K562 (cell line): ENCODE measurements around the gene SNAPC3. TPM values are rescaled to one million over a fixed set of nuclear protein-coding genes. Genes with fewer than 3 reads are reported as not detected.

Source experiments
- ATAC-seq: fragments of 200-7000 bp; cut with Tn5 transposase; 3 replicates; pipeline ENCODE4 v1.9.1; 2020; ENCODE audit warnings: moderate library complexity
- BruUV-seq: library from RNA; stranded (reverse); fragments of 400-500 nt; replicated peaks from 2 replicates; lab custom pipeline; 2021; lab: Mats Ljungman, UMichigan
- CTCF ChIA-PET: fragments of 300-600 bp; formaldehyde crosslinking; extraction: SDS; loops from one replicate; lab custom pipeline; 2021; ENCODE audit warnings: low intra/inter-chr PET ratio; lab: Yijun Ruan, JAX
- POLR2A ChIA-PET: fragments of 300-600, 350-650 bp; sonication (Branson Sonifier 250); formaldehyde crosslinking; extraction: SDS; loops from one replicate; lab custom pipeline; 2021; ENCODE audit warnings: antibody characterized with exemption, inconsistent platforms; lab: Yijun Ruan, JAX
- DNase-seq, 4 experiments: peaks; one replicate each; pipeline versions ENCODE4 v3.0.0 to v3.0.0-alpha.2; 2011 to 2018; ENCODE audit warnings: low spot score in 3 of 4, mixed read lengths in 3 of 4; ENCODE audit errors: extremely low read depth in 1 of 4
- FAIRE-seq: peaks from 2 replicates; lab custom pipeline; 2011; peaks lifted over from hg19 to GRCh38; lab: Jason Lieb, UNC
- H2AFZ ChIP-seq: 2 replicates; pipeline ENCODE4 v1.6.0; 2011; ENCODE audit warnings: low read depth, low read length, control low read depth, inconsistent platforms
- H3K27ac ChIP-seq: fragments of 200-600 bp; 3 replicates; pipeline ENCODE4 v1.8.0; 2011; ENCODE audit warnings: low read depth, mild to moderate bottlenecking, control low read depth, inconsistent platforms, low read length, moderate library complexity, mixed read lengths; ENCODE audit errors: extremely low read depth
- H3K27me3 ChIP-seq, 2 experiments: fragments of 300-600 bp in 1 of 2; 2 replicates in 1 of 2; 3 replicates in 1 of 2; pipeline versions ENCODE4 v1.6.0 to v1.8.0; 2011; ENCODE audit warnings: inconsistent platforms in 2 of 2, low read length in 2 of 2, mild to moderate bottlenecking in 1 of 2, mixed read lengths in 1 of 2, moderate library complexity in 1 of 2; ENCODE audit not compliant: control insufficient read depth in 2 of 2, insufficient read depth in 2 of 2
- H3K36me3 ChIP-seq: fragments of 300-600 bp; 3 replicates; pipeline ENCODE4 v1.8.0; 2011; ENCODE audit warnings: mild to moderate bottlenecking, low read length, inconsistent platforms; ENCODE audit not compliant: control insufficient read depth, insufficient read depth
- H3K4me1 ChIP-seq, 2 experiments: fragments of 200-600 bp in 1 of 2; replicated peaks in 1 of 2; 2 replicates in 1 of 2; 3 replicates in 1 of 2; pipeline versions ENCODE4 v1.5.1 to v1.8.0; 2011; ENCODE audit warnings: inconsistent platforms in 2 of 2, low read length in 2 of 2, mild to moderate bottlenecking in 1 of 2, mixed read lengths in 1 of 2, moderate library complexity in 1 of 2; ENCODE audit not compliant: control insufficient read depth in 2 of 2, insufficient read depth in 2 of 2
- H3K4me2 ChIP-seq: 2 replicates; pipeline ENCODE4 v1.6.1; 2011; ENCODE audit warnings: low read length, control low read depth, inconsistent platforms, mixed read lengths; ENCODE audit not compliant: insufficient read depth
- H3K4me3 ChIP-seq: fragments of 200-600 bp; sonication (generic), shearing (Covaris generic); 2 replicates; pipeline ENCODE4 v1.5.1; 2016; ENCODE audit warnings: control low read depth, inconsistent platforms
- H3K79me2 ChIP-seq: fragments of 200-600 bp; 3 replicates; pipeline ENCODE4 v1.8.0; 2011; ENCODE audit warnings: low read length, inconsistent platforms; ENCODE audit not compliant: control insufficient read depth, insufficient read depth
- H3K9ac ChIP-seq, 2 experiments: 2 replicates each; pipeline versions ENCODE4 v1.6.0 to v1.6.1; 2011; ENCODE audit warnings: low read depth in 2 of 2, low read length in 2 of 2, control low read depth in 1 of 2, inconsistent platforms in 1 of 2, mild to moderate bottlenecking in 1 of 2, mixed read lengths in 1 of 2; ENCODE audit not compliant: insufficient read depth in 1 of 2
- H3K9me1 ChIP-seq: one replicate; pipeline ENCODE4 v1.6.0; 2011; ENCODE audit warnings: inconsistent platforms, mild to moderate bottlenecking, low read length, moderate library complexity; ENCODE audit not compliant: control insufficient read depth, insufficient read depth
- H3K9me3 ChIP-seq: replicated peaks from 2 replicates; pipeline ENCODE4 v1.5.1; 2011; ENCODE audit warnings: low read depth, low read length, inconsistent platforms; ENCODE audit not compliant: control insufficient read depth, insufficient read depth
- H4K20me1 ChIP-seq: replicated peaks from 2 replicates; pipeline ENCODE4 v1.6.1; 2011; ENCODE audit warnings: low read length, inconsistent platforms, mixed read lengths; ENCODE audit not compliant: control insufficient read depth, insufficient read depth
- KDM2B ChIP-seq: fragments of 250-450 bp; sonication (Bioruptor Pico); IDR thresholded peaks from 2 replicates; pipeline ENCODE4 v1.8.0; 2021; ENCODE audit warnings: mild to moderate bottlenecking, moderate library complexity
- OTX1 ChIP-seq: fragments of 450-650 bp; formaldehyde crosslinking; IDR thresholded peaks from 2 replicates; pipeline ENCODE4 v1.4.0; 2022; ENCODE audit warnings: mild to moderate bottlenecking
- ZBTB12 ChIP-seq: fragments of 250-450 bp; sonication (Bioruptor Pico); IDR thresholded peaks from 2 replicates; pipeline ENCODE4 v1.4.0; 2020
- ZBTB49 ChIP-seq: sonication (generic); formaldehyde crosslinking; IDR thresholded peaks from 2 replicates; pipeline ENCODE4 v1.8.0; 2022; ENCODE audit warnings: missing genetic modification reagents, mild to moderate bottlenecking, borderline replicate concordance
- WGBS: fragments of 100-300 bp; shearing (Covaris generic); methylation state at CpG from one replicate; pipeline ENCODE4 v1.1.6; 2016; ENCODE audit warnings: low coverage, mixed read lengths; ENCODE audit not compliant: insufficient coverage; ENCODE audit errors: missing lambda C conversion rate; 5-methylcytosine and 5-hydroxymethylcytosine counted together
- in situ Hi-C: fragments of 300-500 bp; cut with MboI; formaldehyde crosslinking; loops from 4 replicates; pipeline ENCODE4 v1.15.0; 2018; ENCODE audit warnings: inconsistent platforms, mixed read lengths
- intact Hi-C: fragments of 100-400 bp; cut with micrococcal nuclease; formaldehyde crosslinking; loops from 2 replicates; pipeline ENCODE4 v1.14.2; 2022
- polyA plus RNA-seq, 8 experiments: library from polyadenylated mRNA; depleted of rRNA in 4 of 8; stranded (reverse) in 5 of 8; unstranded in 3 of 8; fragments of >200 nt; fragmentation: Nextera tagmentation in 2 of 8; fragmentation: Illumina TruSeq in 1 of 8; extraction: Ambion mirVana in 2 of 8; extraction: Trizol in 1 of 8; gene quantifications; 2 replicates each; pipeline versions ENCODE4 v1.2.1 to v1.2.3, GENCODE V29; 2011 to 2014; ENCODE audit warnings: inconsistent platforms in 1 of 8, missing spikeins in 1 of 8
- total RNA-seq, 7 experiments: library from RNA; depleted of rRNA in 6 of 7; stranded (reverse); fragments of >200 nt in 6 of 7; fragmentation: Illumina TruSeq in 2 of 7; extraction: Trizol in 2 of 7; gene quantifications; 2 replicates each; pipeline versions ENCODE4 v1.2.1 to v1.2.3, GENCODE V29; 2011 to 2021; ENCODE audit warnings: low replicate concordance in 1 of 7

Gene SNAPC3
- total and polyA plus RNA-seq, 9 of the 15 experiments (the other 6 are each of a cell fraction or from before 2014, with no cell fraction given): 2.3 to 38.9 (median 19.8) TPM

DNA sequence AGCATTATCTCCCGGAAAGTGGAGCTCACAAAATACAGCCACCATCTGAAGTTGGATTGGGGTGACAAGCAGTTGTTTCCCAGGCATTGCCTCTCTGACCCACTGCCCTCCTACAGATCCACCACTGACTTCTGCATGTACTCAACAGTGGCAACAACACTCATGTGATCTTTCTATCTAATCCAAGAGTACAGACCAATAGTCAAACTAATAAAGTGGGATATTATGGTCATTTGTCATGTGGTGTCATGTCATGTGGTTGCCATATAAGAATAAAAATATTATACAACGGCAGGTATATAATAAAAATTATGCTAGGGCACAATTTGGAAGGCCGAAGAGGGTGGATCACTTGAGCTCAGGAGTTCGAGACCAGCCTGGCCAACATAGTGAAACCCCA is 33.0 kb upstream of the SNAPC3 start:
- Histone ChIP-seq H3K27ac (no peak overlapping the region), H3K27me3 (no peaks in the 10 kb centered on the region), H3K4me1 (peaks cover 3 to 5% of the 10 kb centered on the region in 2 experiments; a peak in 3 of 5 replicates), H3K9me1 (no peaks in the 10 kb centered on the region), H3K4me2 (no peak overlapping the region), H2AFZ (0 out of 2 replicates have a peak overlapping the region, but pooled peaks have one; percentile 19), H3K9me3 (no peaks in the 10 kb centered on the region), H3K4me3 (no peak overlapping the region), H3K9ac (no peak overlapping the region), H3K79me2 (no peaks in the 10 kb centered on the region), H3K36me3 (no peaks in the 10 kb centered on the region), H4K20me1 (no peaks in the 10 kb centered on the region)
- DNase-seq (no peak), ATAC-seq (no peak), FAIRE-seq (no peak)
- no TSS peak for BruUV-seq
- TF ChIP-seq OTX1 (no peak), ZBTB49 (CRISPR knock-in tag) (no peak), KDM2B (CRISPR knock-in tag) (no peak), ZBTB12 (CRISPR knock-in tag) (no peak)
- ChIA-PET CTCF (no interaction called here), POLR2A (no interaction called here)
- intact Hi-C loops (no loop called here), in situ Hi-C loops (no loop called here)
- 58% methylated on average over 4 of the region's 4 CpGs for WGBS
